ENCODE results near the gene SNCG. TPM values are rescaled to one million over a fixed set of nuclear protein-coding genes. Genes with fewer than 3 reads are reported as not detected.
"Not testable (repeated sequence)": the region's sequence is repeated elsewhere in the genome, so short reads cannot be mapped to it uniquely, and the experiment has no call there.

SNCG gene
- total RNA-seq, 2 experiments from 2014 or later, result not detected

GRCh38 chr10:86946213-86947155, 11.9 kb upstream of the SNCG start:
- no peak for DNase-seq (ENCODE audit: low spot score)
- POLR2A ChIA-PET, result no interaction called here
- Histone ChIP-seq H3K9me2 (ENCODE audit: insufficient read depth, low read length) (no peaks in the 10 kb centered on the region), H3K27ac (ENCODE audit: low read depth, low read length, poor library complexity, severe bottlenecking) (no peak overlapping the region), H3K36me3 (ENCODE audit: insufficient read depth, low read length) (no peaks in the 10 kb centered on the region), H3K79me2 (ENCODE audit: insufficient read depth, low read depth, low read length) (no peaks in the 10 kb centered on the region), H2AFZ (ENCODE audit: low read length) (no peak overlapping the region), H3K4me3 (ENCODE audit: low read depth, low read length, poor library complexity, severe bottlenecking) (no peak overlapping the region), H3K9me3 (ENCODE audit: low read length) (no peaks in the 10 kb centered on the region), H3K4me2 (ENCODE audit: low read length) (no peak overlapping the region), H4K20me1 (ENCODE audit: insufficient read depth, low read length) (no peaks in the 10 kb centered on the region), H3K4me1 (ENCODE audit: insufficient read depth, low read length, poor library complexity, severe bottlenecking) (no peaks in the 10 kb centered on the region)
- TF ChIP-seq CTCF (conservative IDR thresholded peaks at IDR 0.05; ENCODE audit: low read length) (no peak), EZH2phosphoT487 (IDR thresholded peaks at IDR 0.05; ENCODE audit: borderline replicate concordance, low read depth, low read length) (no peak)
- no TSS peak for BruUV-seq (replicated peaks)
- CTCF ChIA-PET (ENCODE audit: unreplicated experiment), result no interaction called here
- intact Hi-C loops (cut with micrococcal nuclease; ENCODE audit: unreplicated experiment), result no loop called here

- H3K79me2 ChIP-seq (ENCODE audit: insufficient read depth, low read depth, low read length); H3K27ac ChIP-seq (ENCODE audit: low read depth, low read length, poor library complexity, severe bottlenecking); H2AFZ ChIP-seq (ENCODE audit: low read length); H3K4me1 ChIP-seq (ENCODE audit: insufficient read depth, low read length, poor library complexity, severe bottlenecking); CTCF ChIA-PET (ENCODE audit: unreplicated experiment); H3K9me3 ChIP-seq (ENCODE audit: low read length); BruUV-seq (replicated peaks); H3K4me3 ChIP-seq (ENCODE audit: low read depth, low read length, poor library complexity, severe bottlenecking); DNase-seq (ENCODE audit: low spot score); intact Hi-C loops (cut with micrococcal nuclease; ENCODE audit: unreplicated experiment); H3K9me2 ChIP-seq (ENCODE audit: insufficient read depth, low read length); H3K4me2 ChIP-seq (ENCODE audit: low read length); H3K36me3 ChIP-seq (ENCODE audit: insufficient read depth, low read length); H4K20me1 ChIP-seq (ENCODE audit: insufficient read depth, low read length): not testable (repeated sequence)
- POLR2A ChIA-PET, result interaction anchor here (0.8 kb wide), 1 partner anchor 185 kb away, joined by 3 read pairs; no protein-coding TSS in a partner anchor
These were observed 10.6 kb upstream of the SNCG start for GRCh38 chr10:86947806-86948205.

GRCh38 chr10:86950349-86950748, 8.1 kb upstream of the SNCG start:
- ChIA-PET CTCF (ENCODE audit: unreplicated experiment) (no interaction called here), POLR2A (interaction anchor here (0.7 kb wide), 1 partner anchor 92 kb away, joined by 3 read pairs; no protein-coding TSS in a partner anchor)
- H3K9me2 ChIP-seq (ENCODE audit: insufficient read depth, low read length), result no peaks in the 10 kb centered on the region
- no peak overlapping the region for H3K4me3 ChIP-seq (ENCODE audit: low read depth, low read length, poor library complexity, severe bottlenecking)
- intact Hi-C loops (cut with micrococcal nuclease; ENCODE audit: unreplicated experiment), result no loop called here
- no peaks in the 10 kb centered on the region for H3K4me1 ChIP-seq (ENCODE audit: insufficient read depth, low read length, poor library complexity, severe bottlenecking)
- H3K79me2 ChIP-seq (ENCODE audit: insufficient read depth, low read depth, low read length), result no peaks in the 10 kb centered on the region
- DNase-seq (ENCODE audit: low spot score), result no peak
- no peaks in the 10 kb centered on the region for H3K36me3 ChIP-seq (ENCODE audit: insufficient read depth, low read length)
- H3K27ac ChIP-seq (ENCODE audit: low read depth, low read length, poor library complexity, severe bottlenecking), result no peak overlapping the region
- BruUV-seq (replicated peaks), result no TSS peak
- H3K9me3 ChIP-seq (ENCODE audit: low read length), result no peaks in the 10 kb centered on the region
- H2AFZ ChIP-seq (ENCODE audit: low read length), result no peak overlapping the region
- no peaks in the 10 kb centered on the region for H4K20me1 ChIP-seq (ENCODE audit: insufficient read depth, low read length)
- H3K4me2 ChIP-seq (ENCODE audit: low read length), result no peak overlapping the region
- TF ChIP-seq CTCF (conservative IDR thresholded peaks at IDR 0.05; ENCODE audit: low read length), result no peak
- no peak for TF ChIP-seq EZH2phosphoT487 (IDR thresholded peaks at IDR 0.05; ENCODE audit: borderline replicate concordance, low read depth, low read length)
